Right ventricle myocardium superior (tissue), 1 donor: ENCODE data around the gene HYPK. TPM values are rescaled to one million over a fixed set of nuclear protein-coding genes. Genes with fewer than 3 reads are reported as not detected.

Source experiments
- ATAC-seq: fragments of 200-7000 bp; cut with Tn5 transposase; one replicate; pipeline ENCODE4 v1.9.1; 2020; ENCODE audit warnings: mild to moderate bottlenecking; ENCODE audit not compliant: poor library complexity
- DNase-seq: peaks from one replicate; pipeline ENCODE4 v3.0.0-alpha.2; 2020
- intact Hi-C: fragments of 100-400 bp; cut with DNase I; formaldehyde crosslinking; loops from one replicate; pipeline ENCODE4 v1.11.2; 2022
- long read RNA-seq: library from polyadenylated mRNA; unstranded; transcript quantifications from one replicate; pipeline ENCODE4 v2.0.0, GENCODE V29; 2021
- total RNA-seq: library from RNA; stranded (reverse); fragmentation: NEBNext Ultra II Directional; extraction: Animal tissue kit (Norgen Biotek cat#: 25700); gene quantifications from one replicate; pipeline ENCODE4 v1.2.1, GENCODE V29; 2021
- donor health status: DM: no; HTN: yes; CAD: no; lungs with severe emphysema.

The HYPK gene, protein sequence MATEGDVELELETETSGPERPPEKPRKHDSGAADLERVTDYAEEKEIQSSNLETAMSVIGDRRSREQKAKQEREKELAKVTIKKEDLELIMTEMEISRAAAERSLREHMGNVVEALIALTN
- 9.4 TPM for total RNA-seq
- long read RNA-seq, transcript HYPK-202 (4 exons, 1,051 nt): major isoform, 42 of 42 reads
- long read RNA-seq, partial matches to known transcripts: 0 of 42 reads
- long read RNA-seq, other reads (novel, unspliced or antisense): 0 of 42 reads

GRCh38 chr15:43800286-43801141, at the start of gene HYPK:
TSS of gene HYPK (plus strand) at chr15:43800599. CDS start at chr15:43800623, 24 bp downstream.
- ATAC-seq (peak; percentile 94), DNase-seq (peak; percentile 97)
- intact Hi-C loops: no loop called here

DNA sequence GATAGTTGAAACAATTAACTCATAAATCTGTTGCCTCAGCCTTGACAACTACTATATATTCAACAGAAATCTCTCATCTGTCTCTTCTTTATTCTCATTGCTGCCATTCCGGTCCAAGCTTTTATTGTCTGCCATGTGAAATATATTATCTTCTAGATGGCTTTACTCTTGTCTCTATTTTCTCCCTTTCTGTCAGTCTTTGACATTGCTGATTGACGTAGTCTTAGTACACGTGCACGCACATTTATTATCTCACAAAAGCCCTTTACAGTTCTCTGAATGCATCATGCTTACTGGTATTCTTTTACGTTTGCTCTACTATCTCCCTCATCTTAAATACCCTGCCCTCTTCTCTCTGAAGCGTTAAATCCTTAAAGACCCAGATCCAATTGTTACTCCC, 48.5 kb upstream of the HYPK start:
- no peak for ATAC-seq
- intact Hi-C loops: no loop called here
- no peak for DNase-seq

- ATAC-seq: no peak
- intact Hi-C loops: no loop called here
- no peak for DNase-seq
Measured at GRCh38 chr15:43762824-43763223, 37.6 kb upstream of the HYPK start.

GRCh38 chr15:43763819-43764446, 36.5 kb upstream of the HYPK start:
- intact Hi-C loops: no loop called here
- DNase-seq (no peak), ATAC-seq (no peak)

DNA sequence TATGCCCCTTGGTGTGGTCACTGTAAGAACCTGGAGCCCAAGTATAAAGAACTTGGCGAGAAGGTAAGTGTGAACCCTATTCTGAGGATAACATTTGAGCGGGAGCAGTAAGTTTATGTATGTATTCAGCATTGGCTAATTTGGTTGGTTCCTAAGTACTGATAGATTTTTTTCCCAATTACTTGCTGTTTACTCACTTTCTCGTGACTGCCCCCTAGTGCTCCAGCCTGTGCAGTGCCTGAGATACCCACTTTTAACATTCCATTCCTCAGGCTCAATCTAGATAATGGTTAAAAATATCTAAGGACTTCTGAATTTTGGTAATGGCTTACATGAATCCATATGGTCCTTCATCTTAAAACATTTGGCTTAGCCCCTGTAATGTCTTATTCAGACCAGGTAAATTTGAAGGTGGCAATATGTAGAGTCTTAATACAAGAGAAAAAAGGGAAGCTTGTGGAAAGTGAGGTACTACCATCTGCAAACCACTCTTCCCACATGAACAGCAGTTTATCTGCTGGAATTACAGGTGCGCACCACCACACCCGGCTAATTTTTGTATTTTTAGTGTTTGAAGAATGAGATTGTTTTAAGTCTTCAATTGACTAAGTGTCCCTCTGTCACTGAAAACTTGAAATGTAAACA, 30.7 kb upstream of the HYPK start:
- intact Hi-C loops: no loop called here
- DNase-seq: peak; percentile 70
- ATAC-seq: peak; percentile 48

- intact Hi-C loops: no loop called here
- peak; percentile 33 for ATAC-seq
- no peak for DNase-seq
Measured at GRCh38 chr15:43771816-43772215, 28.6 kb upstream of the HYPK start.

DNA sequence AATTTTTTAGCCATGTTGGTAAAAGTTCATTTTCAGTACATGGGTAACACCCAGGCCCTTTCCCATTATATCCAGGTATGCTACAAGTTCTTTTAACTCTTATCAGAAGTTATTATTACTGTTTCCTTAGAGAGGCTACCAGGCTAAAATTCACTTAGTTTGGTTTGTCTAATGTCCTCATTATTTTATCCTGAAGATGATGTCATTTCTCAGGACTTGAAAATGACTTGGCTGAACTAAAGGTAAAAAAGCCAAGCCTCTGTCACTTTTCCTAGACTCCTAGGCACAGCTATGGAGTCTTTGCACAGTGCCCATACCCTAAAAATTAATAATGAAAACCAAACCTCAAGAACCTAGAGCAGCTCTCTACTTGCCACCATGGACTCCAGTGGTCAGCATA, 27.8 kb upstream of the HYPK start:
- ATAC-seq (no peak), DNase-seq (no peak)
- intact Hi-C loops: no loop called here

- ATAC-seq (no peak), DNase-seq (no peak)
- intact Hi-C loops: no loop called here
Measured at GRCh38 chr15:43774062-43774461, 26.3 kb upstream of the HYPK start.

- DNase-seq: no peak
- peak; percentile 6 for ATAC-seq
- intact Hi-C loops: no loop called here
Measured at GRCh38 chr15:43775411-43775965, 24.9 kb upstream of the HYPK start.

- ATAC-seq (peak; percentile 2), DNase-seq (no peak)
- intact Hi-C loops: no loop called here
Measured at GRCh38 chr15:43776101-43776717, 24.2 kb upstream of the HYPK start.

DNA sequence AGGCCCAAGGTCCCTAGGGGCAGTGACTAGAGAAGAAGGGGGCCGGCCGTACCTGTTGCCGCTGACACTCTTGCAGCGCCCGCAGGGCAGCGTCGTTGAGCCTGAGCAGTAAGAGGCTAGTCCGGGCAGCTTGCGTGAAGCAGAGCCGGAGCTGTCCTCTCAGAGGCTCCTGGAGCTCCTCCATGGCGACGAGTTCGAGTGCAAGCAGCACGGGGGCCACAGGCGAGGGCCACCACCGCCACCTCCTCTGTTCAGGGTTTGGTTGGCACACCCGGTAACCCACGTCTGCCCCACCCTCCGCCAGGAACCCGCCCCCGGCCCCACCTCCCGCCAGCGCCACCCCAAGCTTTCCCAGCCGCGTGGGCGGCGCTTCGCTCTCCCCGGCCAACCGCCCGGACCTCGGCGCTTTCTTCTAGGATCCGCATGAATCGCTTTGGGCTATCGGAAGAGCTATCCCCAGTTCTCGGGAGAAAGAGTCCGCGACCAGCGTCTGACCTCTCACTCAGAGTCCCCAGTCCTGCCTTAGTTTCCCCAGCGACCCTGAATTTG, 23.6 kb upstream of the HYPK start, which contains the start of gene ELL3:
ELL3 (minus strand) TSS at position 249 of the 549 bp plus-strand sequence; CDS start at position 184, 65 bp downstream.
- peak; percentile 88 for DNase-seq
- intact Hi-C loops: no loop called here
- ATAC-seq: peak; percentile 91

- DNase-seq (peak; percentile 84), ATAC-seq (peak; percentile 84)
- intact Hi-C loops: no loop called here
Measured at GRCh38 chr15:43777267-43777914, 23.0 kb upstream of the HYPK start.

- DNase-seq (no peak), ATAC-seq (no peak)
- intact Hi-C loops: no loop called here
Measured at GRCh38 chr15:43779016-43779415, 21.4 kb upstream of the HYPK start.

DNA sequence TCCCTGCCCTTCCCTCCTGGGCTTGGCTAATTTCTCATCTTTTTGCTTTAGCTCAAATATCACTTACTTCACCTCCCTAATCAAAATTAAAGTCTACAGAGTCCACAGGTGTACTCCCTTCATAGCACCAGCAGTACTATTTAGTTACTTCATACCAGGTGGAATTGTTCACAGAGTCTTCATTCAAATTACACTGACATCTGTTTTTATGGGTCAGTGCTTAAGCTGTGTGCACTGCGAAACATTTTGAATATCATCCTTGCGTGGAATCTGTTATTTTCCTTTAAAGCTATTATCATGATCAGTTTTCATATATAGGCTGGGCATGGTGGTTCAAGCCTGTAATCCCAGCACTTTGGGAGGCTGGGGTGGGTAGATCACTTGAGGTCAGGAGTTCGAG, 11.0 kb upstream of the HYPK start:
- DNase-seq (no peak), ATAC-seq (no peak)
- intact Hi-C loops: no loop called here

- intact Hi-C loops: no loop called here
- ATAC-seq (peak; percentile 96), DNase-seq (peak; percentile 100)
Measured at GRCh38 chr15:43791993-43792760, 8.2 kb upstream of the HYPK start, which contains the start of gene SERF2. TSS of gene SERF2 (plus strand) at chr15:43792320. CDS start at chr15:43792377, 57 bp downstream.

- DNase-seq: peak; percentile 59
- peak; percentile 10 for ATAC-seq
- intact Hi-C loops: no loop called here
Measured at GRCh38 chr15:43792761-43793476, 7.5 kb upstream of the HYPK start.
